Measurements from ENCODE around the gene NUP153.
A peak's percentile ranks its signal among the peaks of the same experiment; 100 is the strongest.
"Not testable (repeated sequence)": the region's sequence is repeated elsewhere in the genome, so short reads cannot be mapped to it uniquely, and the experiment has no call there.

Gene NUP153

DNA sequence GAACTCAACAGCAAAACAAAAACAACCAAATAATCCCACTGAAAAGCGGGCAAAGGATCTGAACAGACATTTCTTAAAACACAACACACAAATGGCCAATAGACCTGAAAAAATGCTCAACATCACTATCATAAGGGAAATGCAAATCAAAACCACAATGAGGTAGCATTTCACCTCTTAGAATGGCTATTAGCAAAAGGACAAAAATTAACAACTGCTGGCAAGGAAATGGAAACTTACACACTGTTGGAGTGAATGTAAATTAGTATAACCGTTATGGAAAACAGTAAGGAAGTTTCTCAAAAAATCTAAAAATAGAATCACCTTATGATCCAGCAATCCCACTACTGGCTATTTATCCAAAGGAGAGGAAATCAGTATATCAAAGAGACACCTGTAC, 85.7 kb downstream of the NUP153 start:
- Histone ChIP-seq H3K27ac (no peak overlapping the region), H3K4me3 (no peak overlapping the region)

DNA sequence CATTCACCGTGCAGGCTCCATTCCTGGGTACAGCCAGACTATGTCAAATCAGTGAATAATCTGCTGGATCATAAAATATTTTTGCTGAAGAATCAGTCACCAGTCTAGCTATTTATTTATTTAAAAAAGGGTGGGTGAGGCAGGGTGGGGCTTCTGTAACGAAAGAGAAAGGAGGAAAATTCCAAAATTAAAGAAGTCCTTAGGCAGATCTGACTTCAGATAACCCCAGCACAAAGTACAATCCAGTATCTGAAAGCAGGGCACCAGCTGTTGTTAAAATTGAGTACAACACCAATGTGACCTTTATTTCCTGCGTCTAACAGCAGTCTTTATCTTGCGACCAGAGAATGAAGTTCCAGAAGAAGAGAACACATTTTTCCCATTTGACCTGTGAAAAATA, 90.9 kb downstream of the NUP153 start:
- Histone ChIP-seq H3K27ac (no peak overlapping the region), H3K4me3 (no peak overlapping the region)

DNA sequence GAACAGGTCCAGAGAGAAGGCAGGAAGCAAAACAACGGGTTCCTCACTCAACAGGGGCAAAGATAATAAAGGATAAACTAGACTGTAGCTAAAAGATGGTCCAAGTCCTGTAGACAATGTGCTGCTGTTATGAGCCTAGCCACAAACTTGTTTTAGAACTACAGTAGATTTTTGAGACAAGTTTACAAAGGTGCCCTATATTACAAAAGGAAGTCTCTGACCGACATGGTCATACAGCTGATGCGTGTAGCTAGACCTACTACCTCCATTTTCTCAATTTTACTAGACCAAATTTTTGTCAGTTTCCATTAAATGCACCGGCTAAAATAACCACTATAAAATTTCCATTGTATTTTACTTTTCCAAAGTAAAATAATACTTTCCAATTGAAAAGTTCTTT, 94.7 kb downstream of the NUP153 start:
- no peak overlapping the region for H3K4me3 ChIP-seq
- no peak overlapping the region for H3K27ac ChIP-seq

DNA sequence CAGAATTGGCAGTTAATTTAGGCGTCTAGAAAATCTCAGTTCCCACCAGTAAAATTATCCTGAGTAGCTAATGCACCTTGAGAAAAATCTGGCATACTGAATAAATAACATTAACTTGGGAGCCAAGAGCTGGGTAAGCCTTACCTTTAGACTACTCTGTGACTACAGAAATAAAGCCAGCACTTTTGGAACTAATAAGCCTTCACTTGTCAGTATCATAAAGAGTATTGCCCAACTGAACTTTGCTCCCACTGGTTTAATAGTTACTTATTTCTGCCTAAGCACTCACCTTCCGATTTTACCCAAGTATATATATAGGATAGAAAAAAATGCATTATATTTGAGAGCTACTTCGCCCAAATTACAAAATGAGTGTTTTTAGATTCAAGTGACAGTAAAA, 95.9 kb downstream of the NUP153 start:
- Histone ChIP-seq H3K27ac (no peak overlapping the region), H3K4me3 (no peak overlapping the region)

DNA sequence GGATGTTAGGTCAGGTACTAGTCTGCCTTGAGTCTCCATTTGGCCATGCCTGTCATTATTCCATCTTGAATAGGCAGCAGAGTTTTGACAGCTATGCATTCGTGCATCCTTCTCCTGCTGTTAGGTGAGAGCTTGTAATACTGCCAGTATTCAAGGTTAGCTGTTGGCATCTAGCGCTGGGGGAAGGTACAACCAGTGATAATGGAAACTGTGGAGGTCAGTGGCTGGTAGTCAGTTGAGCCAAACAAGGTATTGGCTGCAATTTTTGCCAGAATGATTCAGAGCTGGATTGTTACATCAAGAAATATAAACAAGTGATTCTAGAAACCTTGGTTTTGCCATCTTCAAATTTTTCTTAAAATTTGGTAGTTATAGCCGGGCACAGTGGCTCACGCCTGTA, 100.1 kb downstream of the NUP153 start:
- no peak overlapping the region for H3K27ac ChIP-seq
- H3K4me3 ChIP-seq, result no peak overlapping the region

DNA sequence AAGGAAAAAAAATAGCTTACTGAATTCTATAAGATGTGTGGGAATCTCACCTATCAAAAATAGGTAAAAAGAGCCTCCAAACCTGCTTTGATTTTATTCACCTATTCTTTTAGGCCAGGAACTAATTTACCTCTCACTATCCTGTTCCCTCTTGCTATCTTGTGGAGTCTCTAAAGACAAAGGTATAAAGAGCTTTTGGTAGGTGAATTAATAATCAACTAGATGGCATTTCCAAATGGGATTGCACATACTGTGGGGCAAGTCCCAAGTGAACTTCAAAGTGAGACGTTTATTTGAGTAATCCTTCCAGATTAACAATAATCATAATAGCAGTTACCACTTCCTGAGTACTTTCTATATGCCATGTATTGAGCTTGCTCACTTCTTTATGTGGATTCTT, 103.8 kb downstream of the NUP153 start:
- no peak overlapping the region for H3K27ac ChIP-seq
- H3K4me3 ChIP-seq, result no peak overlapping the region

DNA sequence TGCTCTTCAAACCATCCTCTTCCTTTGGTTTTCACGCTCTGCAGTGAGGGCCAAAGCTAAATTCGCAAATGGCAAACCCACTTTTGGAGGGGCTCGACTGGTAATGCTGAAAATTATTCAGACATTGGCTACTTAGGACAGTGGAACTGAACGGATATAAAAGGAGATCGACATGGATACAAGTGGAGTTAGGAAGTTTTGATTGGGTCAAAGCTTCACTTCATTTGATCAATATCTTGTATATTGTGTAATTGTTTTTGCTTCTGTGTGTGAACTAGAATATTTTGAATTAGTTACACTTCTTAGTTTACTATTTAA, 105.4 kb downstream of the NUP153 start:
- Histone ChIP-seq H3K27ac (peak overlapping the region in 17 of 21 experiments; percentile 80 to 98 (median 94)), H3K4me3 (peak overlapping the region; percentile 64 to 97 (median 90))

DNA sequence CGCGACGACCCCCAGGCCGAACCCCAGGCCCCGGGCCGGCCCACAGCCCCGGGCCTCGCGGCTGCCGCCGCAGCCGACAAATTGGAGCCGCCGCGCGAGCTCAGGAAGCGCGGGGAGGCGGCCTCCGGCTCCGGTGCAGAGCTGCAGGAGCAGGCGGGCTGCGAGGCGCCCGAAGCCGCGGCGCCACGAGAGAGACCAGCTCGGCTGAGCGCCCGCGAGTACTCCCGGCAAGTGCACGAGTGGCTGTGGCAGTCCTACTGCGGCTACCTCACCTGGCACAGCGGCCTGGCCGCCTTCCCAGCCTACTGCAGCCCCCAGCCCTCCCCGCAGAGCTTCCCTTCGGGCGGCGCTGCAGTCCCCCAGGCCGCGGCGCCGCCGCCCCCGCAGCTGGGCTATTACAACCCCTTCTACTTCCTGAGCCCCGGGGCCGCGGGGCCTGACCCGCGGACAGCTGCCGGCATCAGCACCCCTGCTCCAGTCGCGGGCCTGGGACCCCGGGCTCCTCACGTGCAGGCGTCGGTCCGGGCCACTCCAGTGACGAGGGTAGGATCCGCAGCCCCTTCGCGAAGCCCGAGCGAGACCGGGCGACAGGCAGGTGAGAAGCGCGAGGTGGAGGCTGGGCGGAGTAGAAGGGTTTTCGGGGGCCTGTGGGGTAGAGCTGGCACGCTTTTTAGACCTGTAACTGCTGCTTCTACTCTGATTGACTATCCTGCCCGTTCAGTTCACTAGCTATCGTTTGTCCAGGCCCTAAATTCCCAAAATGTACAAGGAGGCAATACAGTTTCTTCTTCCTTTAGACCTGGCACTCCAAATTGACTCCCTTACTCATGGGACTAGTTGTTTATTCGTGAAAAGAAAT, 106.0 kb downstream of the NUP153 start:
- H3K27ac ChIP-seq, result peak overlapping the region; percentile 80 to 98 (median 93)
- H3K4me3 ChIP-seq, result peak overlapping the region; percentile 64 to 97 (median 90)

DNA sequence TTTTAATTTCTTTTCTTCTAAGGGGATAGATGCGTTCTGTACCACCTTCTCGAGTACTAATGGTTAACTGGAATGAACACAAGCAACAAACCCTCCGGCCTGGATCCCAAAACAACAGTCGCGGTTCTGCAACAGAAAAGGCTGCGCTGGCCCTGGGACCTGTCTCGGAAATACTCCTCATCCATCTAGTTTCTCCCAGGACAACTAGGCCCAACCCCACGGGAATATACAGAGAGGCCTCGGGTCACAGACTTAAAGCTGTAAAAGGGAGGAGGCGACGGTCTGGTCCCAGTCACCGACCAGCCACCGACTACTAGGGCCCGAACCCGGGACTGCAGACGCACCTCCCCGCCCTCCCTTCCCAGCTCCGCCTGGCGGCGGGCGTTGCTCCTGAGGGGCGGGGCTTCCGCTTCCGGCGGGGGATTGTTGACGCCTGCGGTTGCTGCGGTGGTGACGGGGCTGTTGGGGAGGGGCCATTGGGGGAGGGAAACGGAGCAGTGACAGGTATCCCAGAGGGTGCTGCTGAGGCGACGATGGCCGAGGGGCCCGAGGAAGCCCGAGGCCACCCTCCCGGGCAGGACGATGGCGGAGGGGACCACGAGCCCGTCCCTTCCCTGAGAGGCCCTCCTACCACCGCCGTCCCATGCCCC, 106.7 kb downstream of the NUP153 start, which contains the start of gene FAM8A1:
Gene FAM8A1, plus strand, starts transcription at position 426 of the 650 bp plus-strand sequence. Its CDS starts 108 bp downstream, at position 534.
- Histone ChIP-seq H3K4me3 (peak within 1 kb of the TSS; percentile 64 to 97 (median 90)), H3K27ac (peak within 1 kb of the TSS; percentile 80 to 98 (median 93))

DNA sequence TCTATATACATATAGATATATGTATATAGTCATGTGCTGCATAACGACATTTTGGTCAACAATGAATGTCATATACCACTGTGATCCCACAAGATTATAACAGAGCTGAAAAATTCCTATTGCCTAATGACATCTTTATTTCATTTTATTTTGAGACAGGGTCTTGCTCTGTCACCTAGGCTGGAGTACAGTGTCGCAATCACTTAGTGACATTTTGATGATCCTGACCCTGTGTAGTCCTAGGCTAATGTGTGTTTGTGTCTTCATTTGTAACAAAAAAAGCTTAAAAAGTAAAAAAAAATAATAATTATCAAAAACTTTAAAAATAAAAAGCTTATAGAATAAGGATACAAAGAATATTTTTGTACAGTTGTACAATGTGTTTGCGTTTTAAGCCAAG, 110.6 kb downstream of the NUP153 start:
- no peak overlapping the region for H3K27ac ChIP-seq
- no peak overlapping the region for H3K4me3 ChIP-seq

DNA sequence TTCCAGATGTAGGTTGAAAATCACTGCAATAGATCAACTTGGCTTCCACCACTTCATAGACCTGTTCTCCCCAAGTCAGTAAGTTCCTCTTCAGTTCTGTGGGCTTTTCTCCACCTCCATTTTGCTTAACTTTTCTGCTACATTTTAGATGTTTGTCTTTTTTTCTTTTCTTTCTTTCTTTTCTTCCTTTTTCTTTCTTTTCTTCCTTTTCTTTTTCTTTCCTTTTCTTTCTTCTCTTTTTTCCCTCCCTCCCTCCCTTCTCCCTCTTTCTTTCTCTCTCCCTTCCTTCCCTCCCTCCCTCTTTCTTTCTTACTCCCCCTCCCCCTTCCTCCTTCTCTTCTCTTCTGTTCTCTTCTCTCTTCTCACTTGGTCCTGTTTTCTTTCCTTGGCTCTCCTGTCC, 113.5 kb downstream of the NUP153 start:
- Histone ChIP-seq H3K4me3 (no peak overlapping the region), H3K27ac (no peak overlapping the region)

DNA sequence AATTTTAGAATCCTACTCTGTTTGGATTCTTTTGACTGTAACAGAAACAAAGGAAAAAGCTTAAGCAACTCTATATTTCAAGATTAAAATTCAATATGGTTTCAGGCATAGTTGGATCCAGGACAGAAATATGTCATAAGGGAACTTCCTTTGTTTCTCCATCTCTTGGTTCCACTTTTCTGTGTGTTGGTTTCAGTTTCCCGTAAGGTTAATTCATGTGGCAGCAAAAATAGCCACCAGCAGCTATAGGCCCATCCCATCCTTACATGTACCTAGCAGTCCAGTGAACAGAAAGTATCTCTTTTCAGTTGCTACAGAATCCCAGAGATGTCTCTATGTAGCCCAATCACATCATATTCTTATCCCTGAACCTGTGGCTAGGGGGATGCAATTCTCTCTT, 115.4 kb downstream of the NUP153 start:
- Histone ChIP-seq H3K4me3 (no peak overlapping the region), H3K27ac (no peak overlapping the region)

DNA sequence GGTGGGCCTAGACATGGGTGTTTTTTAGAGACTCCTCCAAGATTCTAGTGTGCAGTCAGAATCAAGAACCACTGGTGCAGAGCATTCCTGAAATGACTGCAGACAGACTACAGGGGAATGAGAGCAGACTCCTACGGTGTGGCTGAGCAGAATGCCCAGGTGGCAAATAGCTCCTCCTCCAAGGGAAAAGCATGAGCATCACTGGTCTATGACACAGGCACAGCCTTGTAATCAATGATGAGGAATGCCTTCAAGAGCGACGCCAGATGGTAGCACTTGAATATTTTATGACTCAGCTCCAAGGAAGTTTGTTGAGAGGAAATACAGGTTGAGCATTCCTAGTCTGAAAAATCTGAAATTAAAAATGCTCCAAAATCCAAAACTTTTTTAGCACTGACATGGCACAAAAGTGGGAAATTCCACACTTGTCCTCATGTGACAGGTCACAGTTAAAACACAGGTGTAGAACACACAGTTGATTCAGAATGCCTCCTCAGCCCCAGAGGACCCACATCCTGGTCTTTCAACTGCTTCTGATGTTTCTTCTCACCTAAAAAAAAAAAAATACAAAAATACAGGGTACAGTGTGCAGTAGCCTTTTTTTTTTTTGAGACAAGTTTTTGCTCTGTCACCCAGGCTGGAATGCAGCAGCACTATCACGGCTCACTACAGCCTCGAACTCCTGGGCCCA, 117.2 kb downstream of the NUP153 start:
- no peak overlapping the region for H3K4me3 ChIP-seq
- H3K27ac ChIP-seq, result no peak overlapping the region

DNA sequence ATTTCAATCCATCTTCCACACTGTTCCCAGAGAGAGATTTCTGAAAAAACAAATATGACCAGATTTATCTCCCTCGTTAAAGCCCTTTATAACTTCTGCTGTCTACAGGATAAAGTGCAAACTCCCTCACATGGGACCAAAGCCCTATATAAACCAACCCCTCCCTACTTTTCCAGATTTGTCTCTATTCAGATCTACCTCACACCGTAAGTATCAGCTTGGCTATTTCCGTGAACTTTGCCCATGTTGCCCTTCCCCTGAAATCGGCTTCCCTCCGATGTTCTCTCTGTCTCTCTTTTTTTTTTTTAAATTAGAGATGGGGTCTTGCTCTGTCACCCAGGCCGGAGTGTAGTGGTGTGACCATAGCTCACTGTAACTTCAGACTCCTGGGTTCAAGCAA, 118.7 kb downstream of the NUP153 start:
- Histone ChIP-seq H3K27ac (no peak overlapping the region), H3K4me3 (no peak overlapping the region)

DNA sequence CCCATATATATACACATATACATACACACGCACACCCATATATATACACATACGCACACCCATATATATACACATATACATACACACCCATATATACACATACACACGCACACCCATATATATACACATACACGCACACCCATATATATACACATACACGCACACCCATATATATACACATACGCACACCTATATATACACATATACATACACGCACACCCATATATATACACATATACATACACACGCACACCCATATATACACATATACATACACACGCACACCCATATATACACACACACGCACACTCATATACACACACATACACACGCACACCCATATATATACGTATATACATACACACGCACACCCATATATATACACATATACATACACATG, 120.1 kb downstream of the NUP153 start:
- not testable (repeated sequence) for H3K27ac ChIP-seq, H3K4me3 ChIP-seq

DNA sequence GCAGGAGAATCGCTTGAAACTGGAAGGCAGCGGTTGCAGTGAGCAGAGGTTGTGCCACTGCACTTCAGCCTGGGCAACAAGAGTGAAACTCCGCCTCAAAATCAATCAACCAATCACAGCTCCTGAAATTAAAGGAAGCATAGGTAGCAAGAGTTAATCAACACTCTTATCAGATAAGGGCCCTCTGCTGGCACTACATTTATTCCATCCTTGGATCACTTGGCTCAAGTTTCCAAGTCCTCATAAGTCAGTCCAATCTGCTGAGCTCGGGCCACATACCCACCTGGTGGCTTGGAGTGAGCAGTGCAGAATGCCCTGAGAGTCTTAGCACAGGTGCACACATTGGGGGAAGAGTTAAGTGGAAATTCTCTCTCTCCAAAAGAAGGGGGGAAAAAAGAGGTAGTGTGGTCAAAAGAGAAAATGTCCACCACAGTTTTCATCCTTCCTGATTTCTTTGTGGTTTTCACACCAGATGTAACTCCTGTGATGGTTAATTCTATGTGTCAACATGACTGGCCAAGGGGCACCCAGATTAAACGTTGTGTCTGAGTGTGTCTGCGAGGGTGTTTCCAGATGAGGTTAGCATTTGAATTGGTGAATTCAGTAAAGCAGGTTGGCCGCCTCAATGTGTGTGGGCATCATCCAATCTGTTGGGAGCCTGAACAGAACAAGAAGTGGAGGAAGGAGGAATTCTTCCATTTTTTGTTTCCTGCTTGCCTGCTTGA, 120.8 kb downstream of the NUP153 start:
- H3K4me3 ChIP-seq, result no peak overlapping the region
- H3K27ac ChIP-seq, result no peak overlapping the region

DNA sequence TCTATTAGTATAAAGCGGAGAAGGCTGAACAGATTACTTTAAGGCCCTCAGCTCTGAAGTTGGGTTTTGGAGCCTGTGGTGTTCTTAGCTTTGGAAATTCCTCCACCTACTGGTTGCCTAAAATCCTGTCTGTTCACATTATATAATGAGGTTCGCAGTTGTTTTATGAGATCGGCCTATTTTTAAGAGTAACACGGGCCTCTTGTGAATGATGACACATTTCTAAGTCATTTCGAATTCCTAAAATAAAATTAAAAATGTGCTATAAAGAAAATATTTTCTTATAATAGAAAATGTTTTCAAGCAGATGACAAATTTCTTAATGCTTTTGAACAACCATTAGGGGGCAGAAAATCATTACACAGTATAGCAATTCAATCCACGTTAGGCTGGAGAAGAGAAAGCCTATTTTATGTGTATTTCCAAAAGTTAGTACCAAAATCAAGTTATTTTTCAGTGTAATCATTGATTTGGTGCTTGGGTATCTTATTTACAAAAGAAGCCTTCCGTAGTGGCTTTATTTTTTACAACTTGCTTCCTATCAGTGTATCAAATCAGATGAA, 122.4 kb downstream of the NUP153 start:
- Histone ChIP-seq H3K27ac (peak overlapping the region in 8 of 21 experiments; percentile 15 to 62 (median 42)), H3K4me3 (no peak overlapping the region)

DNA sequence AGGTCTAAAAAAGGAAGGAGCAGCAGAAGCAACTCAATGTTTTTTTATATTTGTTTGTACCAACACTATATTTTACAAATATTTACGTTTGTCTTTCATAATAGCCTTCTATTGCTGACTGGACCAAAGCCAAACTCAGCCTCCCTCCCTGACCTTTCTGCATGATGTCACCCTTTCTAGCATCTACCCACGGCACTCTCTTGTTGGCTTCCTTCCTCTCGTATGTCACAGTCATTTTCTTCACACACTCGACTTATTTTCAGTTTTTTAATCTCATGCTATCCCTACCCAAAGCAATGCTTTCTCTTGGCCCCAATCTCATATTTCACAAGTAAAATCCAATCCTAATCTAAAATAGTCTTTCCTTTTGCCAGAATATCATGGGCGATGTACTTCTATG, 122.9 kb downstream of the NUP153 start:
- no peak overlapping the region for H3K4me3 ChIP-seq
- H3K27ac ChIP-seq, result peak overlapping the region in 8 of 21 experiments; percentile 15 to 62 (median 42)

DNA sequence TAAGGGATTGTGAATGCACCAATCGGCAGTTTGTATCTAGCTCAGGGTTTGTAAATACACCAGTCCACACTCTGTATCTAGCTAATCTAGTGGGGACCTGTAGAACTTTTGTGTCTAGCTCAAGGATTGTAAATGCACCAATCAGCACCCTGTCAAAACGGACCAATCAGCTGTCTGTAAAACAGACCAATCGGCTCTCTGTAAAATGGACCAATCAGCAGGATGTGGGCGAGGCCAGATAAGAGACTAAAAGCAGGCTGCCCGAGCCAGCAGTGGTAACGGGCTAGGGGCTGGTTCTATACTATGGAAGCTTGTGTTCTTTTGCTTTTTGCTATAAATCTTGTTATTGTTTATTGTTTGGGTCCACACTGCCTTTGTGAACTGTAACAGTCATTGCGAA, 125.4 kb downstream of the NUP153 start:
- H3K27ac ChIP-seq, H3K4me3 ChIP-seq: not testable (repeated sequence)

All from skin epidermis (tissue), 12 donors.